HG03196 (cell line): ENCODE results near the gene PTPN23.
"Not testable (repeated sequence)": the region's sequence is repeated elsewhere in the genome, so short reads cannot be mapped to it uniquely, and the experiment has no call there.

ENCODE experiments used
- ATAC-seq: cut with Tn5 transposase; IDR thresholded peaks from one replicate; pipeline ENCODE4 v1.9.1; 2021; ENCODE audit not compliant: unreplicated experiment

The PTPN23 gene

DNA sequence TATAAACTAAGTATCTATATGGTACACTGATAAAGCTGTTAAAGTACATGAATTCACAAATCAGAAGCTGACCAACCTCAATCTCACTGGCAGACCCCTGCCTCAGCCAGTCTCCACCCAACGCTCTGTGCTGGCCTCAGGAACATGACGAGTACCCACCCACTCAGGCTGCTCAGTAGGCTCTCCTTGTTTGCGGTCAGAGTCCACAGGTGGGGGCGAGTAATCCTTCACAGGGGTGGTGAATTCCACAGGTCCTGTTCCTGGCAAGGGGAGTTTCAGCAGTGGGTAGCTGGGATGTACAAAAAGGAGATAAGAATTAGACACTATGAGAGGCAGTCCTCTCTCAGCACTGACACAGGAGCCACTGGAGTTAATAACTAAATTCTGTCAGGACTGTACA, 54.0 kb downstream of the PTPN23 start:
- ATAC-seq = no peak

DNA sequence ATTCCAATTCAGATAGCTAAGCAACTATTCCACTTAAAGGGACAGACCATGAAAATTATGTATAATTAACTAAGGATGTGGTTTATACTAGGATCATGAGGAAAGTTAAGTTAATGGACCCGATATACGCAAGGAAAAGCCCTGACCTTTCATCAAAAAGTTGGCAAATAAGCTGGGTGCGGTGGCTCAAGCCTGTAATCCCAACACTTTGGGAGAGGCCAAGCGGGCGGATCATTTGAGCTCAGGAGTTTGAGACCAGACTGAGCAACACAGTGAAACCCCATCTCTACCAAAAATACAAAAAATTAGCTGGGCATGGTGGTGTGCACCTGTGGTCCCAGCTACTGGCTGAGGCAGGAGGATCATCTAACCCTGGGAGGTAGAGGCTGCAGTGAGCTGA, 55.4 kb downstream of the PTPN23 start:
- ATAC-seq = no peak

DNA sequence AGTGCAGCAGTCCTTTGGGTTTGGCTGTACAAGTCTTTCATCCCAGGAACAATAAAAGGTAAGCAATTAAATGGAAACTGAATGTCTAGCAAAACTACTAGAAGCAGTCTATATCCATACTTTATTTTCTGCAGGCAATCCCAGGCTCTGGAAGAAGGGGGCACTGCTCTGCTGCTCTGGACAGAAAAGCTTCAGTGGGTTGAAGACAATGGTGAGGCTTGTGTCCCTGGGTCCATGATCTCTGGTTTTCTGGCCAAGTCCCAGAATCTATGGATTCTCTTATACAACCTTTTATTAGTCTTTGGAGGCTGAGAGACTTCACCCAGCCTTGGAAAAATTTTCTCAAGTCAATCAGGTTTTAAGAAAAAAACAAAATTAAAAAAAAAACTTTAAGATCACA, 59.3 kb downstream of the PTPN23 start:
- no peak for ATAC-seq

DNA sequence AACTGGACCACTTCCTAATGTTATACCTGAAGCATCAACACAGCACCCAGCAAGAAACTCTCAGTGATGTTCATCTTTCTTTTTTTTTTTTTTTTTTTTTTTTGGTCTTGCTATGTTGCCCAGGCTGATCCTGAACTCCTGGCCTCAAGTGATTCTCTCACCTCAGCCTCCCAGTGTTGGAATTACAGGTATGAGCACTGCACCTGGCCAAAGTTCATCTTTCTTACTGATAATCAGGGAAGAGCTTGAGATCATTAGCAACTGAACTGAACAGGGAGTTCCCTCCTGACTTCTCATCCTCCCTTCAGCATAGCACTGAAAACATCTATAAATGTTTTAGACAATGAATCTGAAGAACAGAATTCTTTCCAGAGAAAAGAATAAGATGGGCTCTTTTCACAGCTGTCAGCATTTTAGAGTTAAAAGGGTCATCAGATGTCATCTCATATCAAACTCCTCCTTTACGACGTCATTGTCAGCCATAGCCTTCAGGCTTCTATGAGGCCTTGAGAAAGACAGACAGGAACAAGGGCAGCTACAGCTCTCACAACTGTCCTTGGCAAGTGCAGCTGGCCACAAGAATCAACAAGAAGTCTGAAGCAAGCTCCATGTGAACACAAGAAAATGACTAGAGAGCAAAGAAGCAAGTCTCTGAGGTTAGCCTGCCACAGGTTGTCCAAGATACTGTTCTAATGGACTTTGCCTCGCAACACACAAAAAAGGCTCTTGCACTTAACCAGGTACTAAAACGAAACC, 61.2 kb downstream of the PTPN23 start:
- no peak for ATAC-seq

DNA sequence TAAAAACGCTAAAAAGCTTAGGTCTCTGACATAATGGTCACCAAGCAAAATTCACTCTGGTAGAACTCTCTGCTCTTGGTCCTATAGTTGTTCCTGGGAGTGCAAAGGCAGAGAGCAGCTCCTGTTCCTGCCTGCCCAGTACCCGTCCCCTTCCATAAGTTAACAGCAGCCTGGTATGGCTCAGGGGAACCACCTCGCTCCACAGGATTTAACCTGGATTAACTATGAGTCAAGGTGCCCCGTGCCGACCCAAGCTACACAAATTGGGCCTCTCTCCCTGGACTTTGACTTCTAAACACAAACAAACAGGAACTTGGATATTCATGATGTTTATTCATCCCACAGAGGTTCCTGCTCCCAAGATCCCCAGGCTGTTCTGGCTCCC, 62.8 kb downstream of the PTPN23 start:
- no peak for ATAC-seq

DNA sequence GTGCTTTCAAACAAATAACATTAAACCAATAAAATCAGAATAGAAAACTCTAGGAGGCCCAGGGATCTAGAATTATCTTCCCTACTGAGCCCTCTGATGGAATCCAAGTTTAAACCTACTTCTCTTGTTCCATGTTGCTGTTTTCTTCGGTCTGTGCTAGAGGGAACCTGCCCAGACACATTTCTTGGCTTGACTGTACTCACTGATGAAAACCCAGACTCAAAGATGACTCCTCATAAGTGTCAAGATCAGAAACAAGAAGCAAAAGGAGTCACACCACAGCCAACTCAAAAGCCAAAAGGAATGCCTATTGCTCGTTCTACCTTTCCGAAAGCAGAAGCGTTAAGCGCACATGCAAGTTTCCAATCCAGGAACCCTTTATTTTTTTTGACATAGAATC, 63.3 kb downstream of the PTPN23 start:
- ATAC-seq = no peak

DNA sequence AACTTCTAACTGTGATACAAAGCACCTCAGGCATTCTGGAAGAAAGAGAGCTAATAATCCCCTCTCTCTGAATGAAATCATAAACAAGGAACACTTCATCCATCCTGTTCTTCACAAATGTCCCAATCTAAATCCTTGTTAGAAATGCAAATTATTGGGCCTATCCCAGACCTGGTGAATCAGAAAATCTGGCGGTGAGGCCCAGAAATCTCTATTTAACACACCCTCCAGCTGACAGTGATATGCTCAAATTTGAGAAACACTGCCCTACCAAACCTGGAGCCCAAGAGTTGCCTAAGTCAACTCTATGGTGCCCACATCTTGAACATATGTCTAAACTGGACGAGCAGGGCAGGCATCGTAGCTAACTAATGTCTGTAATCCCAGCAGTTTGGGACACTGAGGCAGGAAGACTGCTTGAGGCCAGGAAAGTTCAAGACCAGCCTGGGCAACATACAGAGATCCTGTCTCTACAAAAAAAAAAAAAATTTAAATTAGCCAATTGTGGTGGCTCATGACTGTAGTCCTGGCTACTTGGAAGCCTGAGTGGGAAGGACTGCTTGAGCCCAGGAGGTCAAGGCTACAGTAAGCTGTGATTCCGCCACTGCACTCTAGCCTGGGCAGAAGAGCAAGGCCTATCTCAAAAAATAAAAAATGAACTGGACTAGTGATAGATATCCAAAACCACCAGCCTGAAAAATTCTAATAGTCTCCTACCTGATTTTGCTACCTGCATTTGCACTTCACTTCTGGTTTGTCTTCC, 71.8 kb downstream of the PTPN23 start:
- no peak for ATAC-seq

DNA sequence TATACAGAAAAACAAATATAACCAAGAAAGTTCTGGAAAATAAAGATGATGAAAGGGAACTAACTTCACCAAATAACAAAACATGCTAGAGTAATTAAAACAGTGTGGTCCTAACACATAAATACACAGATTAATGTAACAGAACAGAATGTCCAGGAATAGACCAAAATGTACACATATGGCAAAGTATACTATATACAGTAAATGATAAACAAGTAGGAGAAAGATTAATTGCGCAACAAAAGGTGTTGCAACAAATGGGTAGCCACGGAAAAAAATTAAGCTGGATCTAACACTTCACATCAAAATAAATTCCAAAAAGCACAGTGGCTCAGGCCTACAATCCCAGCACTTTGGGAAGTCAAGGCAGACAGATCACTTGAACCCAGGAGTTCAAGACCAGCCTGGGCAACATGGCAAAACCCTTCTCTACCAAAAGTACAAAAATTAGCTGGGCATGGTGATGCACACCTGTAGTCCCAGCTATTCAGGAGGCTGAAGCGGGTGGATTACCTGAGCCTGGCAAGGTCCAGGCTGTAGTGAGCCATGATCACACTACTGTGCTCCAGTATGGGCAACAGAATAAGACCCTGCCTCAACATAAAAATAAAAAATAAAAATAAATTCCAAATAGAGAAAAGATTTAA, 75.1 kb downstream of the PTPN23 start:
- no peak for ATAC-seq

DNA sequence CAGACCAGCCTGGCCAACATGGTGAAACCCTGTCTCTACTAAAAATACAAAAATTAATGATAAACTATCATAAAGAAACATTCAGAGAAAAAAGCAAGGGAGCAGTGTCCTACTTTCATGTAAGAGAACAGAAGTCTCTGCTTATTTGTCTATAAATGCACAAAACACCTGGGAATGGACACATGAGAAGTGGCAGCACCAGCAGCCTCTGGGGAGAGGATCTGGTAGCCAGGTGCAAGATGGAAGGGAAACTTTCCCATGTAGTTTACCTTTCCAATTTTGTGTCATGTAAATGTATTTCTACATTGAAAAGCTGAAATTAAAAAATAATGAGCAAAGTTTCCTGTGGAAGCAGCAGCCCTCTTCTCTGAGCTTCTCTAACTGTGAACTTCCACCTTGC, 76.2 kb downstream of the PTPN23 start:
- ATAC-seq = no peak

DNA sequence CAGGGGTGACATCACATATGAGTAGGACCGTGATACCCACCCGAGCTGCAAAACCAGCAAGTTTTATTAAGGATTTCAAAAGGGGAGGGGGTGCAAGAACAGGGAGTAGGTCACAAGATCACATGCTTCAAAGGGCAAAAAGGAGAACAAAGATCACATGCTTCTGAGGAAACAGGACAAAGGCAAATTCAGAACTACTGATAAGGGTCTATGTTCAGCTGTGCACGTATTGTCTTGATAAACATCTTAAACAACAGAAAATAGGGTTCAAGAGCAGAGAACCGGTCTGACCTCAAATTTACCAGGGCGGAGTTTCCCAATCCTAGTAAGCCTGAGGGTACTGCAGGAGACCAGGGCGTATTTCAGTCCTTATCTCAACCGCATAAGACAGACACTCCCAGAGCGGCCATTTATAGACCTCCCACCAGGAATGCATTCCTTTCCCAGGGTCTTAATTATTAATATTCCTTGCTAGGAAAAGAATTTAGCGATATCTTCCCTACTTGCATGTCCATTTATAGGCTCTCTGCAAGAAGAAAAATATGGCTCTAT, 78.8 kb downstream of the PTPN23 start:
- ATAC-seq = not testable (repeated sequence)
